ENCODE measurements around the gene MBNL3. TPM values are rescaled to one million over a fixed set of nuclear protein-coding genes. Genes with fewer than 3 reads are reported as not detected.

MBNL3 gene
- total RNA-seq, 1 experiment from 2014 or later, result 195 TPM

- H3K9me3 Mint-ChIP-seq (ENCODE audit: unreplicated experiment), result peaks cover 16% of the 10 kb centered on the region
- BruUV-seq (replicated peaks), result no TSS peak
- intact Hi-C loops (cut with micrococcal nuclease; ENCODE audit: unreplicated experiment), result no loop called here
Observed at GRCh38 chrX:132444936-132445335, 43.9 kb downstream of the MBNL3 start.

DNA sequence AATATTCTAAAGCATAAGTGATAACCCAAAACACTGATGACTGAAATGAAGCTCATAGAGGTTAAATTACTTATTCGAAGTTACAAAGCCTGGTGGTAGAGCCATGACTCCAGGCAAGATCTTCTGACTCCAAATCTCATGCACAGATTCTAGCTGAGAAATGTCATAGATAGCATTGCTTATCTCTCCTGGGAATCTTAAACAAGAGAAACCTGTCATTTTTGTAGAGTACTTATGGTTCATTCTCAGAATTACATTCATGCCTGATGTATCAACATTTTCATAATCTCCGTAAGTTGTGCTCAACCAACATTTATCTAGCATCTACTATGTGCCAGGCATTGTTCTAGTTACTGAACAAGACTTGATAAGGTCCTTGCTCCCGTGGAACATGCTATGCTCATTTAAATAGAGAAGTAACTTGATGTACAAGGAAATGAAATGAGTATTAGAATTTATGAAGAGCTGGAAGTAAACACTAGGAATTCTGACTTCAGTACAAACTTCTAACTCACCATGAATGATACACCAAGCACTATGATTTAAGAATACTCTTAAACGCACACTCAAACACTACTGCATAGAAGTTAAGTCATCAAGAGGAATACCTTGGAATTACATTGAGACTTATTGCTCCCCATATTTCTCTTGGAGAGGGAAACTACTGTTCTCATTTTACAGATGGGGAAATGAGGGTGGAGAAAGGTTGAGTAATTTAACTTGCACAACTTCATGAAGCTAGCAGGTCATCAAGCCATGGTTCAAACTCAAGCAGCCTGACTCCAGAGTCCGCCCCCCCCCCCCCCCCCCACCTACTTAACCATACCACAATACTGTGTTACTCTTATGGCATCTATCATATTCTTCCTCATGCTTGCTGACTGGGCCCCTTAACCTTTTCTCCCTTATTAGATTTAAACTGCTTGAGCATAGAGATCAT lies 45.4 kb downstream of the MBNL3 start:
- Histone ChIP-seq H3K36me3 (ENCODE audit: control insufficient read depth, insufficient read depth, low read length) (no peaks in the 10 kb centered on the region), H3K9me3 (no peaks in the 10 kb centered on the region), H3K4me1 (0 out of 2 replicates have a peak, but pooled peaks cover 6% of the 10 kb centered on the region), H3K27me3 (replicated peaks; ENCODE audit: control insufficient read depth, insufficient read depth, low read length) (no peaks in the 10 kb centered on the region), H3K4me3 (ENCODE audit: low read depth, low read length) (no peak overlapping the region)
- Mint-ChIP-seq H3K36me3 (ENCODE audit: insufficient read depth, unreplicated experiment) (no peaks in the 10 kb centered on the region), H3K27ac (ENCODE audit: unreplicated experiment) (no peak overlapping the region), H3K9me3 (ENCODE audit: unreplicated experiment) (peaks cover 5% of the 10 kb centered on the region), H3K27me3 (ENCODE audit: insufficient read depth, unreplicated experiment) (no peaks in the 10 kb centered on the region), H3K4me1 (ENCODE audit: low read depth, unreplicated experiment) (no peaks in the 10 kb centered on the region), H3K4me3 (ENCODE audit: unreplicated experiment) (no peak overlapping the region)
- intact Hi-C loops (cut with micrococcal nuclease; ENCODE audit: unreplicated experiment), result no loop called here
- DNase-seq, result no peak
- TF ChIP-seq CTCF (IDR thresholded peaks at IDR 0.05; ENCODE audit: insufficient read depth in 1 of 2, low read depth in 1 of 2, low read length in 1 of 2, severe bottlenecking in 1 of 2, unreplicated experiment in 1 of 2), result no peak
- CTCF ChIA-PET, result no interaction called here
- no TSS peak for BruUV-seq (replicated peaks)
- POLR2A ChIA-PET, result no interaction called here

More at GRCh38 chrX:132444936-132445335, 43.9 kb downstream of the MBNL3 start:
- CTCF ChIA-PET, result no interaction called here
- Histone ChIP-seq H3K36me3 (ENCODE audit: control insufficient read depth, insufficient read depth, low read length) (no peaks in the 10 kb centered on the region), H3K27me3 (replicated peaks; ENCODE audit: control insufficient read depth, insufficient read depth, low read length) (no peaks in the 10 kb centered on the region), H3K9me3 (no peaks in the 10 kb centered on the region), H3K4me1 (0 out of 2 replicates have a peak, but pooled peaks cover 6% of the 10 kb centered on the region), H3K4me3 (ENCODE audit: low read depth, low read length) (no peak overlapping the region)
- Mint-ChIP-seq H3K27ac (ENCODE audit: unreplicated experiment) (no peak overlapping the region), H3K4me1 (ENCODE audit: low read depth, unreplicated experiment) (no peaks in the 10 kb centered on the region), H3K27me3 (ENCODE audit: insufficient read depth, unreplicated experiment) (no peaks in the 10 kb centered on the region), H3K36me3 (ENCODE audit: insufficient read depth, unreplicated experiment) (no peaks in the 10 kb centered on the region), H3K4me3 (ENCODE audit: unreplicated experiment) (no peak overlapping the region)
- TF ChIP-seq CTCF (IDR thresholded peaks at IDR 0.05; ENCODE audit: insufficient read depth in 1 of 2, low read depth in 1 of 2, low read length in 1 of 2, severe bottlenecking in 1 of 2, unreplicated experiment in 1 of 2), result no peak
- no peak for DNase-seq
- POLR2A ChIA-PET, result no interaction called here

DNA sequence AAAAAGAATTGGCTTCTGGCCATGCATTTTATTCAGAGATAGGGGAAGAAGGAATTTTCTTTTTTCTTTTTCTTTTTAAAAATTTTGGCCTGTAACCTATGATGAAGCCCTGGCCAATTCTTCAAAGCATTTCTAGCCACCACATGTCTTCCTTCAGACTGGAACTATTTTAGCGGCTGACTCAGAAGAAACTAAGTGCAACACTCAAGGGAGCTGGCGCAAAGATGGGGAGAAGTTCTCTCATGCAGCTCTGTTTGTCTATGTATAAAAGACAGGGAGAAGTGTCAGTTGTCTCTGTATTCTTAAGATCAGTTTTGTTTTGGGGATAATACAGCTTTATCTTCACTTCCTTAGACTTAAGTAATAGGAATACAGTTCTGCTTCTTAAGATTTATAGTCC lies 46.1 kb downstream of the MBNL3 start:
- no peaks in the 10 kb centered on the region for H3K27me3 ChIP-seq (replicated peaks; ENCODE audit: control insufficient read depth, insufficient read depth, low read length)
- intact Hi-C loops (cut with micrococcal nuclease; ENCODE audit: unreplicated experiment), result no loop called here
- no peaks in the 10 kb centered on the region for H3K36me3 Mint-ChIP-seq (ENCODE audit: insufficient read depth, unreplicated experiment)
- ChIA-PET CTCF (no interaction called here), POLR2A (no interaction called here)
- DNase-seq, result no peak
- H3K36me3 ChIP-seq (ENCODE audit: control insufficient read depth, insufficient read depth, low read length), result no peaks in the 10 kb centered on the region
- no TSS peak for BruUV-seq (replicated peaks)
- no peak for TF ChIP-seq CTCF (IDR thresholded peaks at IDR 0.05; ENCODE audit: insufficient read depth in 1 of 2, low read depth in 1 of 2, low read length in 1 of 2, severe bottlenecking in 1 of 2, unreplicated experiment in 1 of 2)
- 0 out of 2 replicates have a peak, but pooled peaks cover 6% of the 10 kb centered on the region for H3K4me1 ChIP-seq
- H3K27ac Mint-ChIP-seq (ENCODE audit: unreplicated experiment), result no peak overlapping the region
- no peak overlapping the region for H3K4me3 Mint-ChIP-seq (ENCODE audit: unreplicated experiment)
- no peaks in the 10 kb centered on the region for H3K4me1 Mint-ChIP-seq (ENCODE audit: low read depth, unreplicated experiment)
- H3K9me3 Mint-ChIP-seq (ENCODE audit: unreplicated experiment), result no peaks in the 10 kb centered on the region
- H3K9me3 ChIP-seq, result no peaks in the 10 kb centered on the region
- H3K4me3 ChIP-seq (ENCODE audit: low read depth, low read length), result no peak overlapping the region
- H3K27me3 Mint-ChIP-seq (ENCODE audit: insufficient read depth, unreplicated experiment), result no peaks in the 10 kb centered on the region

All from Caco-2 (cell line).